SH-SY5Y (cell line): ENCODE data around the gene BIRC7.

Experiments used
- GATA2 ChIP-seq: IDR thresholded peaks from 2 replicates; pipeline ENCODE4 v1.6.1; 2011; ENCODE audit warnings: mild to moderate bottlenecking, low read depth, low read length
- GATA3 ChIP-seq: IDR thresholded peaks from 2 replicates; pipeline ENCODE4 v1.6.1; 2011; ENCODE audit warnings: low read depth, mild to moderate bottlenecking, low read length, moderate library complexity

DNA sequence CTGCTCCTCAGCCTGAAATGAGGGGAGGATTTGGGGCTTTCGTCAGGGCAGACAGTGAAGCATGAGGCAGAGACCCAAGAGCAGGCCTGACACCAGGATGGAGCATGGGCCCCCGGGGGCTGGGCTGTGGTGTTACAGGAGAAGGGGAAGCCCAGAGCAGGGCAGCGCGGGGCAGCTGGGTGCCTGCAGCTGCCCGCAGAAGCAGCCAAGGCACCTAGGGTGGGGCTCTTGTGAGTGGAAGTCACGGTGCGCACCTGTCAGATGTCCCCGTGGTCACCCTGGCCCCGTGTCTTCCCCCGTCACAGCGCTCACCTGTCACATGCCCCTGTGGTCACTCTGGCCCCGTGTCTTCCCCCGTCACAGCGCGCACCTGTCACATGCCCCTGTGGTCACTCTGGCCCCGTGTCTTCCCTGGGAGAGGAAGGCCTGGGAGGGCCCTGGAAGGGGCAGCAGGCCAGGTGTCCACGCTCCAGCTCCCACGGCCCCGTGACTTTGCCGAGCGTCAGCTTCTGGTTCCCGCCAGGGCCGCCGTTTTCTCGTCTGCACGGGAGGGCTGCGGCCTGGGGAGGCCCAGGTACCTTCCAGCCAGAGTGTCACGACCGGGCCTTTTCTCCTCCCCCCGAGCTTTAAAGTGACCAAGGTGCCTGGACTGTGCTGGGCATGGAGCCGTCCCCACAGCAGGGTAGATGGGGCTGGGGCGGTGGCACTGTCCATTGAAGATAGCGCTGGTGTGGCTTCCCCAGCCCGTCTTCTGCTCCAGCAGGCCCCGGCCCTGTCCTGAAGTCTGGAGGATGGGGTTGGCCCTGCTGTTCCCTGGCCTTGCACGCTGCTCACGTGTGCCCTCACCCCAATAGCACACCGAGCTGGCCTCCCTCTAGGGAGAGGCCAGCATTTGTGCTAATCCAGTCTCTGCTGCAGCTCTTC, 46.3 kb downstream of the BIRC7 start:
- TF ChIP-seq GATA2 (no peak), GATA3 (no peak)
